IPS-15b (cell line): Measurements from ENCODE around the gene DIS3L2.
"Not testable (repeated sequence)": the region's sequence is repeated elsewhere in the genome, so short reads cannot be mapped to it uniquely, and the experiment has no call there.

ENCODE experiments used
- H3K27me3 ChIP-seq: one replicate; pipeline ENCODE4 v1.6.1; 2013; ENCODE audit warnings: low read length; ENCODE audit not compliant: control insufficient read depth, insufficient read depth
- H3K36me3 ChIP-seq: one replicate; pipeline ENCODE4 v1.6.1; 2013; ENCODE audit warnings: low read length; ENCODE audit not compliant: control insufficient read depth, insufficient read depth
- H3K4me1 ChIP-seq: one replicate; pipeline ENCODE4 v1.6.1; 2013; ENCODE audit warnings: mild to moderate bottlenecking, low read length; ENCODE audit not compliant: control insufficient read depth, insufficient read depth
- H3K4me3 ChIP-seq: one replicate; pipeline ENCODE4 v1.5.1; 2013; ENCODE audit warnings: low read depth, low read length
- H3K9ac ChIP-seq: one replicate; pipeline ENCODE4 v1.6.1; 2013; ENCODE audit warnings: low read depth, mild to moderate bottlenecking, low read length
- H3K9me3 ChIP-seq: one replicate; pipeline ENCODE4 v1.6.1; 2013; ENCODE audit warnings: mild to moderate bottlenecking, low read length; ENCODE audit not compliant: control insufficient read depth, insufficient read depth

DIS3L2 gene

DNA sequence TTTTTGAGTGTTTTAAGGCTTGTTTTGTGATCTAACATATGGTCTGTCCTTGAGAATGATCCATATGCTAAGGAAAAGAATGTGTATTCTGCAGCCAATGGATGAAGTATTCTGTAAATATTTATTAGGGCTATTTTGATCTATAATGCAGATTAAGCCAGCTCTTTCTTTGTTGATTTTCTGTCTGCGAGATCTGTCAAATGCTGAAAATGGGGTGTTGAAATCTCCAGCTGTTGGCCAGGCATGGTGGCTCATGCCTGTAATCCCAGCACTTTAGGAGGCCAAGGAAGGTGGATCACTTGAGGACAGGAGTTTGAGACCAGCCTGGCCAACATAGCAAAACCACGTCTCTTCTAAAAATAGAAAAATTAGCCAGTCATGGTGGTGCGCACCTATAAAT is 132.7 kb downstream of the DIS3L2 start:
- H3K36me3 ChIP-seq = no peaks in the 10 kb centered on the region

DNA sequence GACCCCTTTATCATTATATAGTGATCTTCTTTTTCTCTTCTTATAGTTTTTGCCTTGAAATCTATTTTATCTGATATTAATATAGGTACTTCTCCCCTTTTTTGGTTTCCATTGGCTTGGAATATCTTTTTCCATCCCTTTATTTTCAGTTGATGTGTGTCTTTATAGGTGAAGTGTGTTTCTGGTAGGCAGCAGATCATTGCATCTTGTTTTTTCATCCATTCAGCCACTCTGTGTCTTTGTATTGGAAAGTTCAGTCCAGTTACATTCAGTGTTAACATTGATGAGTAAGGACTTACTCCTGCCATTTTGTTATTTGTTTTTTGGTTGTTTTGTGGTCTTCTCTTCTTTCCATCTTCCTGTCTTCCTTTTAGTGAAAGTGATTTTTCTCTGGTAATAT is 133.4 kb downstream of the DIS3L2 start:
- Histone ChIP-seq H3K4me1 (no peaks in the 10 kb centered on the region), H3K4me3 (no peak overlapping the region), H3K9me3 (no peaks in the 10 kb centered on the region), H3K9ac (no peak overlapping the region), H3K27me3 (no peaks in the 10 kb centered on the region), H3K36me3 (no peaks in the 10 kb centered on the region)

More for the DNA sequence above, 132.7 kb downstream of the DIS3L2 start:
- no peaks in the 10 kb centered on the region for H3K4me1 ChIP-seq
- no peak overlapping the region for H3K4me3 ChIP-seq
- no peaks in the 10 kb centered on the region for H3K27me3 ChIP-seq
- no peaks in the 10 kb centered on the region for H3K9me3 ChIP-seq
- H3K9ac ChIP-seq = no peak overlapping the region

DNA sequence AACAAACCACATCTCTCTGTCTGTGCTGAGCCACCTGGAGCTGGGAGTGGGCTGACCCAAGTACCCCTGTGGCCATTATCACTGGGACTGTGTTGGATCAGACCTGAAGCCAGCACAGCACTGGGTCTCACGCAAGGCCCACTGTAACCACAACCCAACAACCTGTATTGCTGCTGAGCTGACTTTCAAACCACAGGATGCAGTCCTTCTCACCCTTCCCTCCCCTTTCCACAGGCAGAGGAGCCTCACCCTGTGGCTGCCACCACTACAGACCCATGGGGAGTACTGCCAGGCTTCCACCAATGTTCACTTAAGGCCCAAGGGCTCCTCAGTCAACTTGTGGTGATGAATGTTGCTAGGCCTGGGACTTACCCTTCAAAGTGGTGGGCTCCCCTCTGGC is 135.7 kb downstream of the DIS3L2 start:
- Histone ChIP-seq H3K9me3 (no peaks in the 10 kb centered on the region), H3K4me3 (no peak overlapping the region), H3K9ac (no peak overlapping the region), H3K4me1 (no peaks in the 10 kb centered on the region), H3K36me3 (no peaks in the 10 kb centered on the region), H3K27me3 (no peaks in the 10 kb centered on the region)

DNA sequence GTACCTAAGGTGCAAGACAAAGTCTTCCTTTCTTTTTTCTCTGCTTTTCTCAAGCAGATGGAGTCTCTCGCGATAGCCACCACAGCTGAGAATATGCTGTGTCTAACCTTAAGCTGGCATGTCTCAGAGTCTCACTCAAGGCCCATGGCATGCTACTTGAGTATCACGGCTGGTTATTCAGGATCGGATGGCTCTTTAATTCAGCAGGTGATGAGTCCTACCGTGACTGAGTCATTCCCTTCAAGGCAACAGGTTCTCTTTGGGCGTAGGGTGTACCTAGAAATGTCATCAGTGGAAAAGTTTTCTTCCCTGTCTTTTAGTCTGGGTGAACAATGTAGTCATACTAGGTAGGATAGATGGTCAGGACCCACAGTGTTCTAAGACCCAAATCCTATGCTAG is 136.2 kb downstream of the DIS3L2 start:
- Histone ChIP-seq H3K4me3 (no peak overlapping the region), H3K9ac (no peak overlapping the region), H3K9me3 (no peaks in the 10 kb centered on the region), H3K36me3 (no peaks in the 10 kb centered on the region), H3K4me1 (no peaks in the 10 kb centered on the region), H3K27me3 (no peaks in the 10 kb centered on the region)

DNA sequence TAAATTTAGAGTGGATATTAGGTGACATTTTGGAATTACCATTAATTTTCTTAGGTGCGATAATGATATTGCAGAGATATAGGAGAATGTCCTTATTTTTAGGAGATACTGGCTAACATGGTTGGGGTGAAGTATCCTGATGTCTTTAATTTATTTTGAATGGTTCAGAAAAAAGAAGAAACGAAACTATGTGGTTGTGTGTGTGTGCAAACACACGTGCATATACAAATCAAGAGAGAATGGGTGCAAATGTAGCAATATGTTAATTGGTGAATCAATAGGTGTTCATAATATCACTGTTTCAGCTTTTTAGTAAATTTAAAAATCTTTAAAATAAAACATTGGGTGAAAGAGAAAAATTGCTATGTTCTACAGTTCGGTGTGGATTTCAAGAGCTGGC is 140.9 kb downstream of the DIS3L2 start:
- no peaks in the 10 kb centered on the region for H3K27me3 ChIP-seq
- H3K4me1 ChIP-seq = no peaks in the 10 kb centered on the region
- no peak overlapping the region for H3K9ac ChIP-seq
- H3K9me3 ChIP-seq = no peaks in the 10 kb centered on the region
- H3K36me3 ChIP-seq = no peaks in the 10 kb centered on the region
- H3K4me3 ChIP-seq = no peak overlapping the region

DNA sequence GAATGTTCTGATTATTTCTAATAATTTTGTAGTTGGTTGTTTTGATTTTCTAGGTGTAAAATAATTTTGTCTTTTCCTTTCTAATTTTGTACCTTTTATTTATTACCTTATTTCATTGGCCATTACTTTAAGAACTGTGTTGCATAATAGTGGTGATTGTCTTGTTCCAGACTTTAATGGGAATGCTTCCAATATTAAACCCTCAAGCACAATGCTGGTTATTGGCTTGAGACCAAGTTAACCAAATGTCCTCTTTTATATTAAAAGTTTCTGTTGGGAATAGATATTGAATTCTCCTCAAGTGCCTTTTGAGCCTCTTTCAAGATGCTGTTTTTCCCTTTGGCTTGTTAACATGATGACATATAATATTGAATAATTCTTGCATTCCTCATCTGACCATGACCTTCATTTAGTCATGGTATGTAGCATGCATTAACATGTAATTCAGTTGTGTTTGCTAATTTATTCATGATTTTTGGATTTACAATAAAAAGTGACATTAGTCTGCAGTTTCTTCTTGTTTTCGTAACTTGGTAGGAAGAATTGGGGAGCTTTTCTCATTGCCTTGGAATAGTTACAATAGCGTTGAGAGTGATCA is 141.7 kb downstream of the DIS3L2 start:
- H3K36me3 ChIP-seq = no peaks in the 10 kb centered on the region
- H3K9ac ChIP-seq = no peak overlapping the region
- no peaks in the 10 kb centered on the region for H3K4me1 ChIP-seq
- H3K9me3 ChIP-seq = no peaks in the 10 kb centered on the region
- H3K27me3 ChIP-seq = no peaks in the 10 kb centered on the region
- no peak overlapping the region for H3K4me3 ChIP-seq

DNA sequence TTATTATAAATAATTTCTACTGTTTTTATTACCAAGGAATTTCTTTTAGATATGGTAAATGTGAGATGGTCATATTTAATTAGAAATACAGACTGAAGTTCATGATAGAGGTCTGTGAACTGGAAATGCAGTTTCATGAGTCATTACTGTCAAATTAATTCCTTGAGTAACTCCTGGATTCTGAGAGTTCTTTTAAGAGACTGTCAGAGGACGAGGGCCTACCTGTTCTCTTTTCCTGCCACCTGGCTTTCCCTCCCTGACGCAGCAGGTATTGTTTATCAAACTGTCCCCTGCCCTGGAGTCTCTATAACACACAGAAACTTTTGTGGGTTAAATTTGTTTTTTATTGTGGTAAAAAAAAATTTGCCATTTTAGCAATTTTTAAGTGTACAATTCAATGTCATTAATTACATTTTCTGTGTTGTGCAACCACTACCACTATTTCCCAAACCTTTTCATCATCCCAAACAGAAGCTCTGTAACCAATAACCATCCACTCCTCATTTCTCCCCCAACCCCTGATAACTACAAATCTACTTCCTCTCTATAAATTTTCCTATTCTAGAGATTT is 142.6 kb downstream of the DIS3L2 start:
- no peaks in the 10 kb centered on the region for H3K9me3 ChIP-seq
- no peaks in the 10 kb centered on the region for H3K4me1 ChIP-seq
- no peak overlapping the region for H3K9ac ChIP-seq
- no peak overlapping the region for H3K4me3 ChIP-seq
- no peaks in the 10 kb centered on the region for H3K36me3 ChIP-seq
- no peaks in the 10 kb centered on the region for H3K27me3 ChIP-seq

DNA sequence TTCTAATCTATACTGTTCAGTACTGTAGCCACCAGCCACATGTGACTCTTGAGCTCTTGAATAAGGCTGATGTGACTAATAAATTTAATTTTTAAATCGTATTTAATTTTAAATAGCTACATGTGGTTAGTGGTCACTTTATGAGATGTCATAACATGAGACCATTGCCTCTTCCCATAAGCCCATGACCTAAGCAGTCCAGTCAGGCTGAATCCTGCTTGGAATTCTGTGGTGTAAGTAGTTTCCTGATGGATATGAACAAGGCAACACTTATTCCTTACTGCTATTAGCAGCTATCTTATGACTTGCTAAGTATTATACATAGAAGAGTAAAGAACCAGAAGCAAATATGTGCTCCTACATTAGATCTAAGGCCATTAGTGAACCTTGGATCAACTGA is 150.0 kb downstream of the DIS3L2 start:
- Histone ChIP-seq H3K27me3 (no peaks in the 10 kb centered on the region), H3K36me3 (no peaks in the 10 kb centered on the region), H3K9ac (no peak overlapping the region), H3K4me3 (no peak overlapping the region), H3K4me1 (no peaks in the 10 kb centered on the region), H3K9me3 (no peaks in the 10 kb centered on the region)

DNA sequence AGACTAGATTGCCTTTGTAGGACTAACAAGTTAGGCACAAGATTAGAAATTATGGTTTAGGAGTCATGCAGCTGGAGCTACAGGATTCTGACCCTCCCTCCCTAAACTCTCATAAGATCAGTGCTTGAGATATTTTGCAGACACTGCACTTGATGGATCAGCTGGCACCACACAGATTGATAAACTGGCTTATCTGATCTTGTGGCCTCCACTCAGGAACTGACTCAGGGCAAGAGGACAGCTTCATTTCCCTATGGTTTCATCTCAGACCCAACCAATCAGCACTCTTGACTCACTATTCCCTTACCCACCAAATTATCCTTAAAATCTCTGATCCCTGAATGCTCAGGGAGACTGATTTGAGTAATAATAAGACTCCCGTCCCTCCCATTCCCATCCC is 152.3 kb downstream of the DIS3L2 start:
- H3K9me3 ChIP-seq = no peaks in the 10 kb centered on the region
- no peak overlapping the region for H3K9ac ChIP-seq
- no peaks in the 10 kb centered on the region for H3K4me1 ChIP-seq
- no peaks in the 10 kb centered on the region for H3K27me3 ChIP-seq
- no peaks in the 10 kb centered on the region for H3K36me3 ChIP-seq
- H3K4me3 ChIP-seq = no peak overlapping the region

DNA sequence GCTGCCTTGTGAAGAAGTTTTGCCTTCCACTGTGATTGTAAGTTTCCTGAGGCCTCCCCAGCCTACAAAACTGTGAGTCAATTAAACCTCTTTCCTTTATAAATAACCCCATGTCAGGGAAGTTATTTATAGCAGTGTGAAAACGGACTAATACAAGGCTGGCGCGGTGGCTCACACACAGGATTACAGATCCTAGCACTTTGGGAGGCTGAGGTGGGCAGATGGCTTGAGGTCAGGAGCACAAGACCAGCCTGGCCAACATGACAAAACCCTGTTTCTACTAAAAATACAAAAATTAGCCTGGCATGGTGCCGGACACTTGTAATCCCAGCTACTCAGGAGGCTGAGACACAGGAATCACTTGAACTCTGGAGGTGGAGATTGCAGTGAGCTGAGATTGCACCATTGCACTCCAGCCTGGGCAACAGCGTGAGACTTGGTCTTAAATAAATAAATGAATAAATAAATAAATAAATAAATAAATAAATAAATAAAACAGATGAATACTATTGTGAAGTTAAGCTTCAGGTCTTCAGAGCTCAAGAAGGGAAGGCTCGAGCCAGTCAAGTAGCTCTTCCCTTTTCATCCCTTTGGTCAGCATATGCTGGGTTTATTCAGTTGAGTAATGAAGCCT is 154.3 kb downstream of the DIS3L2 start:
- H3K4me3 ChIP-seq, H3K4me1 ChIP-seq, H3K27me3 ChIP-seq, H3K36me3 ChIP-seq, H3K9me3 ChIP-seq, H3K9ac ChIP-seq: not testable (repeated sequence)

DNA sequence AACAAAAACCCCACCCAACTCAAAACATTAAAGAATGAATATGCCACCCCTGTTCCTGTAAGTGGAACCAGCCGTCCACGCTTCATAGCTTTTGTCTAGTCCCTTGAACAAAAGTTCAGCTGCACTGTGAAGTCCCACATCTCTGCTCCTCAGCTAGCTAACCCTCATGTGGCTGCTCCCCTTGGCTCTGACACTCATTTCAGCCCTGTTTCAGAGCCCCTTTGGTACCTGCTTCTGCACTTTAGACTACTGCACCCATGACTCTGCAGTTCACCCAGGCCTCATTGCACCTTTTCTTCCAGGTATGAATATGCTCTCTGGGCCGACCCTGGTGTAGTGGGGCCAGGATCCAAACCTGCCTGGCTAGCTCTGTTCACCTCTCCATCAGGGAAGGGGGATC is 155.3 kb downstream of the DIS3L2 start:
- H3K4me1 ChIP-seq = no peaks in the 10 kb centered on the region
- no peak overlapping the region for H3K4me3 ChIP-seq
- H3K9ac ChIP-seq = no peak overlapping the region
- no peaks in the 10 kb centered on the region for H3K27me3 ChIP-seq
- H3K9me3 ChIP-seq = no peaks in the 10 kb centered on the region
- no peaks in the 10 kb centered on the region for H3K36me3 ChIP-seq

DNA sequence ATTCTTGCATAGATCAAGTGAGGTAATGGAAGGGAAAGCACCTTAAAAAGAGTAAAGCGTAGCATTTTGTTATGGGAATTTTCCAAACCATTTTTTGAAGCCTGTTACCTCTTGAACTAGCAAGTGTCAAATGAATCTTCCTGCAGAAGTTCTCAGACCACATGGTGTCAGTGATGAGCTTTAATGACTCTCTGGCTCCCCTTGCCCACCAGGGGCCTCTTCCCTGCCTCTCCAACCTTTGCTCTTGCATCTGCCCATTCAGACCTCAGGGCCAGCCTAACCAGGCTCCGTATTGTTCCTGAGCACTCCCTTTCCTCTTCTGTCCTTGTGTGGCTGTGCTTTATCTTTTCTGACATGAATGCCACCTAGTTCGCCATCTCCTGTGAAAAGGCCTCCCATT is 155.9 kb downstream of the DIS3L2 start:
- H3K9me3 ChIP-seq = no peaks in the 10 kb centered on the region
- no peaks in the 10 kb centered on the region for H3K27me3 ChIP-seq
- no peaks in the 10 kb centered on the region for H3K4me1 ChIP-seq
- no peak overlapping the region for H3K4me3 ChIP-seq
- no peak overlapping the region for H3K9ac ChIP-seq
- no peaks in the 10 kb centered on the region for H3K36me3 ChIP-seq
